ENCODE measurements around the gene COL25A1. TPM values are rescaled to one million over a fixed set of nuclear protein-coding genes. Genes with fewer than 3 reads are reported as not detected.

COL25A1 gene
- total RNA-seq, 1 experiment from 2014 or later, result not detected

- DNase-seq (ENCODE audit: low read depth, low spot score), result no peak
- H3K9me3 ChIP-seq (ENCODE audit: control insufficient read depth, insufficient read depth, low read depth, low read length), result no peaks in the 10 kb centered on the region
- TF ChIP-seq REST (IDR thresholded peaks at IDR 0.05; ENCODE audit: insufficient read depth in 1 of 2, low read depth in 2 of 2, low read length in 1 of 2) (no peak), SIN3A (IDR thresholded peaks at IDR 0.05; ENCODE audit: borderline replicate concordance, insufficient read depth, low read depth, low read length) (no peak), TCF7L2 (IDR thresholded peaks at IDR 0.05; ENCODE audit: low read depth, low read length) (no peak), POLR2AphosphoS5 (IDR thresholded peaks at IDR 0.05; ENCODE audit: low read depth, low read length) (no peak)
- TF ChIP-seq, protein P1, sequence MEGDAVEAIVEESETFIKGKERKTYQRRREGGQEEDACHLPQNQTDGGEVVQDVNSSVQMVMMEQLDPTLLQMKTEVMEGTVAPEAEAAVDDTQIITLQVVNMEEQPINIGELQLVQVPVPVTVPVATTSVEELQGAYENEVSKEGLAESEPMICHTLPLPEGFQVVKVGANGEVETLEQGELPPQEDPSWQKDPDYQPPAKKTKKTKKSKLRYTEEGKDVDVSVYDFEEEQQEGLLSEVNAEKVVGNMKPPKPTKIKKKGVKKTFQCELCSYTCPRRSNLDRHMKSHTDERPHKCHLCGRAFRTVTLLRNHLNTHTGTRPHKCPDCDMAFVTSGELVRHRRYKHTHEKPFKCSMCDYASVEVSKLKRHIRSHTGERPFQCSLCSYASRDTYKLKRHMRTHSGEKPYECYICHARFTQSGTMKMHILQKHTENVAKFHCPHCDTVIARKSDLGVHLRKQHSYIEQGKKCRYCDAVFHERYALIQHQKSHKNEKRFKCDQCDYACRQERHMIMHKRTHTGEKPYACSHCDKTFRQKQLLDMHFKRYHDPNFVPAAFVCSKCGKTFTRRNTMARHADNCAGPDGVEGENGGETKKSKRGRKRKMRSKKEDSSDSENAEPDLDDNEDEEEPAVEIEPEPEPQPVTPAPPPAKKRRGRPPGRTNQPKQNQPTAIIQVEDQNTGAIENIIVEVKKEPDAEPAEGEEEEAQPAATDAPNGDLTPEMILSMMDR (IDR thresholded peaks at IDR 0.05), result no peak
- H3K27me3 ChIP-seq (ENCODE audit: control insufficient read depth, insufficient read depth, low read length), result no peaks in the 10 kb centered on the region
- no TSS peak for BruUV-seq (replicated peaks)
- no peak overlapping the region for H3K4me3 ChIP-seq (ENCODE audit: low read depth in 2 of 2, low read length in 2 of 2)
- no peak for ATAC-seq
- ChIA-PET CTCF (no interaction called here), POLR2A (no interaction called here)
- in situ Hi-C loops (cut with HindIII; ENCODE audit: low pct_unique_long_range_greater_than_20kb, low sequenced_read_pairs), result no loop called here
- H3K4me1 ChIP-seq (ENCODE audit: control insufficient read depth, insufficient read depth, low read length), result no peaks in the 10 kb centered on the region
- intact Hi-C loops (cut with micrococcal nuclease; ENCODE audit: unreplicated experiment), result no loop called here
- H3K27ac ChIP-seq (ENCODE audit: low read length), result no peak overlapping the region
- no peaks in the 10 kb centered on the region for H3K36me3 ChIP-seq (ENCODE audit: control insufficient read depth, insufficient read depth, low read length)
Observed at GRCh38 chr4:109319684-109320083, 17.2 kb upstream of the COL25A1 start.

GRCh38 chr4:109319156-109319555 is 16.7 kb upstream of the COL25A1 start:
- POLR2A ChIA-PET, result no interaction called here
- in situ Hi-C loops (cut with HindIII; ENCODE audit: low pct_unique_long_range_greater_than_20kb, low sequenced_read_pairs) (no loop called here), intact Hi-C loops (cut with micrococcal nuclease; ENCODE audit: unreplicated experiment) (no loop called here)
- DNase-seq (ENCODE audit: low read depth, low spot score) (no peak), ATAC-seq (no peak)
- H3K4me1 ChIP-seq (ENCODE audit: control insufficient read depth, insufficient read depth, low read length), result no peaks in the 10 kb centered on the region
- no peaks in the 10 kb centered on the region for H3K36me3 ChIP-seq (ENCODE audit: control insufficient read depth, insufficient read depth, low read length)
- no peaks in the 10 kb centered on the region for H3K9me3 ChIP-seq (ENCODE audit: control insufficient read depth, insufficient read depth, low read depth, low read length)
- TF ChIP-seq SIN3A (IDR thresholded peaks at IDR 0.05; ENCODE audit: borderline replicate concordance, insufficient read depth, low read depth, low read length) (no peak), TCF7L2 (IDR thresholded peaks at IDR 0.05; ENCODE audit: low read depth, low read length) (no peak), POLR2AphosphoS5 (IDR thresholded peaks at IDR 0.05; ENCODE audit: low read depth, low read length) (no peak), REST (IDR thresholded peaks at IDR 0.05; ENCODE audit: insufficient read depth in 1 of 2, low read depth in 2 of 2, low read length in 1 of 2) (no peak)
- TF ChIP-seq, protein P1 (IDR thresholded peaks at IDR 0.05), result no peak
- BruUV-seq (replicated peaks), result no TSS peak
- no peaks in the 10 kb centered on the region for H3K27me3 ChIP-seq (ENCODE audit: control insufficient read depth, insufficient read depth, low read length)
- no peak overlapping the region for H3K4me3 ChIP-seq (ENCODE audit: low read depth in 2 of 2, low read length in 2 of 2)
- no peak overlapping the region for H3K27ac ChIP-seq (ENCODE audit: low read length)
- CTCF ChIA-PET, result no interaction called here

Data from Panc1 (cell line).